ENCODE results near the gene ACOT9.

GRCh38 chrX:23731951-23732350 lies 11.1 kb downstream of the ACOT9 start:
- TF ChIP-seq CTCF (IDR thresholded peaks at IDR 0.05) (no peak), POLR2AphosphoS5 (IDR thresholded peaks at IDR 0.05) (no peak)
